Panc1 (cell line): Measurements from ENCODE around the gene ABCF2.

ENCODE experiments used
- SIN3A ChIP-seq: IDR thresholded peaks from 2 replicates; pipeline ENCODE4 v1.6.1; 2012; ENCODE audit warnings: low read depth, mild to moderate bottlenecking, low read length, moderate library complexity, borderline replicate concordance; ENCODE audit not compliant: insufficient read depth
- TF ChIP-seq, protein P1 (sequence below): fragments of 450-650 bp; IDR thresholded peaks from 2 replicates; pipeline ENCODE4 v1.5.1; 2017; ENCODE audit warnings: mild to moderate bottlenecking

DNA sequence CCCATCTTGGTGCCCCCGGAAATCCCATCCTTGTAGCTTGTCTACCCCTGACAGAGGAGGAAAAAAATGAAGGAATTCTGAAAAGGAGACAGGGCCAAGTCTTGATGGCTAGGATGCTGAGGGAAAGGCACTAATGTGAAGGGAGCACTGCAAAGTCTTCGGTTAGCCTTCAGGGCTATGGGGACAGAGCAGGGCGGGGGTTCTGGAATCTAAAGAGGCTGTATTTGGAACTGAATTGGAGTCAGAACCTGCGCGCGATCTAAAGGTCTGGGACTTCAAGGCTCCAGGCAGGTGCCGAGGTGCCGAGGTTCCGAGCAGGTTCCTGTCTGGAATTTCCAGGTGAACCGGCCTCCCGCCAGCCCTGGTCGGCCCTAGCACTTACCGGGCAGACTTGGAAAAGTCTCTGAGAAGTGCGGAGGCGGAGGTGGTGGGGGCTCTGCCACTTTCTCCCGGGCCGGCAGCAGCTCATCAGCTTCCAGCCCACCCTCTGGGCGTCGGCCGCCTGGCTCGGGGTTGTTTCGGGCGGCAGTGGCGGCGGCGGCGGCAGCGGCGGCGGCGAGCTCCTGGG lies 60.3 kb downstream of the ABCF2 start:
- TF ChIP-seq, protein P1, sequence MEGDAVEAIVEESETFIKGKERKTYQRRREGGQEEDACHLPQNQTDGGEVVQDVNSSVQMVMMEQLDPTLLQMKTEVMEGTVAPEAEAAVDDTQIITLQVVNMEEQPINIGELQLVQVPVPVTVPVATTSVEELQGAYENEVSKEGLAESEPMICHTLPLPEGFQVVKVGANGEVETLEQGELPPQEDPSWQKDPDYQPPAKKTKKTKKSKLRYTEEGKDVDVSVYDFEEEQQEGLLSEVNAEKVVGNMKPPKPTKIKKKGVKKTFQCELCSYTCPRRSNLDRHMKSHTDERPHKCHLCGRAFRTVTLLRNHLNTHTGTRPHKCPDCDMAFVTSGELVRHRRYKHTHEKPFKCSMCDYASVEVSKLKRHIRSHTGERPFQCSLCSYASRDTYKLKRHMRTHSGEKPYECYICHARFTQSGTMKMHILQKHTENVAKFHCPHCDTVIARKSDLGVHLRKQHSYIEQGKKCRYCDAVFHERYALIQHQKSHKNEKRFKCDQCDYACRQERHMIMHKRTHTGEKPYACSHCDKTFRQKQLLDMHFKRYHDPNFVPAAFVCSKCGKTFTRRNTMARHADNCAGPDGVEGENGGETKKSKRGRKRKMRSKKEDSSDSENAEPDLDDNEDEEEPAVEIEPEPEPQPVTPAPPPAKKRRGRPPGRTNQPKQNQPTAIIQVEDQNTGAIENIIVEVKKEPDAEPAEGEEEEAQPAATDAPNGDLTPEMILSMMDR, result no peak
- no peak for TF ChIP-seq SIN3A
